GM23338 (cell line): ENCODE results near the gene SEC14L3. TPM values are rescaled to one million over a fixed set of nuclear protein-coding genes. Genes with fewer than 3 reads are reported as not detected.

Experiments
- ATAC-seq: fragments of 200-7000 bp; cut with Tn5 transposase; 3 replicates; pipeline ENCODE4 v1.9.1; 2020
- DNase-seq: peaks from one replicate; pipeline ENCODE4 v3.0.0-alpha.2; 2015; ENCODE audit warnings: low spot score
- H2AFZ ChIP-seq: fragments of 200-600 bp; sonication (generic); 2 replicates; pipeline ENCODE4 v1.8.0; 2016; ENCODE audit warnings: antibody characterized with exemption, mild to moderate bottlenecking, moderate library complexity
- H3F3A ChIP-seq: fragments of 200-600 bp; sonication (generic); replicated peaks from 2 replicates; pipeline ENCODE4 v1.8.0; 2017; ENCODE audit warnings: antibody characterized with exemption, mixed run types, low read depth
- H3K27ac ChIP-seq: fragments of 200-600 bp; sonication (generic); 2 replicates; pipeline ENCODE4 v1.6.1; 2016; ENCODE audit warnings: low read depth
- H3K27me3 ChIP-seq: fragments of 200-600 bp; sonication (generic); 2 replicates; pipeline ENCODE4 v1.8.0; 2016; ENCODE audit warnings: mild to moderate bottlenecking, mixed run types, moderate library complexity; ENCODE audit not compliant: insufficient read depth
- H3K36me3 ChIP-seq: fragments of 200-600 bp; sonication (generic); 2 replicates; pipeline ENCODE4 v1.8.0; 2016; ENCODE audit warnings: mild to moderate bottlenecking; ENCODE audit not compliant: insufficient read depth
- H3K4me1 ChIP-seq: fragments of 200-600 bp; sonication (generic); 2 replicates; pipeline ENCODE4 v1.8.0; 2016; ENCODE audit warnings: mild to moderate bottlenecking, moderate library complexity; ENCODE audit not compliant: insufficient read depth
- H3K4me2 ChIP-seq: fragments of 200-600 bp; sonication (generic); 2 replicates; pipeline ENCODE4 v1.7.1; 2017; ENCODE audit warnings: mixed run types
- H3K4me3 ChIP-seq: fragments of 200-600 bp; sonication (generic); 2 replicates; pipeline ENCODE4 v1.6.1; 2016; ENCODE audit warnings: mixed run types
- H3K79me2 ChIP-seq: fragments of 200-600 bp; sonication (generic); replicated peaks from 2 replicates; pipeline ENCODE4 v1.8.0; 2017; ENCODE audit warnings: mild to moderate bottlenecking; ENCODE audit not compliant: insufficient read depth
- H3K9me2 ChIP-seq: fragments of 200-600 bp; sonication (generic); 2 replicates; pipeline ENCODE4 v1.8.0; 2017; ENCODE audit not compliant: insufficient read depth
- H4K20me1 ChIP-seq: fragments of 200-600 bp; sonication (generic); replicated peaks from 2 replicates; pipeline ENCODE4 v1.8.0; 2017; ENCODE audit warnings: mild to moderate bottlenecking; ENCODE audit not compliant: insufficient read depth
- H3K27ac Mint-ChIP-seq: 2 replicates; pipeline ENCODE4 v1.8.0; 2020; ENCODE audit warnings: inconsistent platforms, mild to moderate bottlenecking, moderate library complexity, mixed read lengths
- H3K27me3 Mint-ChIP-seq: 3 replicates; pipeline ENCODE4 v1.8.0; 2022; ENCODE audit warnings: low read depth, mild to moderate bottlenecking, moderate library complexity, mixed read lengths, inconsistent platforms; ENCODE audit not compliant: insufficient read depth, poor library complexity
- H3K36me3 Mint-ChIP-seq: 3 replicates; pipeline ENCODE4 v1.8.0; 2021; ENCODE audit warnings: low read depth, mild to moderate bottlenecking, inconsistent platforms, moderate library complexity, mixed read lengths
- H3K4me1 Mint-ChIP-seq: 3 replicates; pipeline ENCODE4 v1.8.0; 2020; ENCODE audit warnings: mild to moderate bottlenecking, inconsistent platforms, mixed read lengths
- H3K4me3 Mint-ChIP-seq: 3 replicates; pipeline ENCODE4 v1.8.0; 2021; ENCODE audit warnings: moderate library complexity, mild to moderate bottlenecking, inconsistent platforms, mixed read lengths
- H3K9me3 Mint-ChIP-seq: 3 replicates; pipeline ENCODE4 v1.8.0; 2020; ENCODE audit warnings: moderate library complexity, mild to moderate bottlenecking, inconsistent platforms, mixed read lengths
- CREB1 ChIP-seq: fragments of 250-450 bp; sonication (Bioruptor Pico); IDR thresholded peaks from 2 replicates; pipeline ENCODE4 v1.5.0; 2020; ENCODE audit warnings: low read depth, mild to moderate bottlenecking, moderate library complexity
- CTCF ChIP-seq, 2 experiments: fragments of 200-600 bp in 1 of 2; sonication (generic) in 1 of 2; conservative IDR thresholded peaks; 2 replicates each; pipeline versions ENCODE4 v1.5.1 to v1.6.1; 2016 to 2017; ENCODE audit warnings: antibody characterized with exemption in 2 of 2, low read depth in 2 of 2, mild to moderate bottlenecking in 2 of 2, moderate library complexity in 1 of 2
- ETS1 ChIP-seq: IDR thresholded peaks from 2 replicates; pipeline ENCODE4 v1.6.1; 2016; ENCODE audit warnings: antibody characterized with exemption
- EZH2 ChIP-seq: fragments of 200-600 bp; sonication (generic); IDR thresholded peaks from one replicate; pipeline ENCODE4 v1.8.0; 2017; ENCODE audit warnings: antibody characterized with exemption, mild to moderate bottlenecking, low read depth; ENCODE audit not compliant: unreplicated experiment
- EZH2phosphoT487 ChIP-seq: fragments of 200-600 bp; sonication (generic); IDR thresholded peaks from one replicate; pipeline ENCODE4 v1.8.1; 2018; ENCODE audit warnings: antibody characterized with exemption; ENCODE audit not compliant: unreplicated experiment
- JUNB ChIP-seq: IDR thresholded peaks from one replicate; pipeline ENCODE4 v1.6.1; 2016; ENCODE audit warnings: antibody characterized with exemption; ENCODE audit not compliant: unreplicated experiment
- NANOG ChIP-seq: IDR thresholded peaks from 2 replicates; pipeline ENCODE4 v1.6.1; 2016; ENCODE audit warnings: antibody characterized with exemption, borderline replicate concordance
- POLR2AphosphoS5 ChIP-seq: IDR thresholded peaks from 2 replicates; pipeline ENCODE4 v1.6.1; 2016; ENCODE audit warnings: antibody characterized with exemption, low read depth
- STAT1 ChIP-seq: IDR thresholded peaks from one replicate; pipeline ENCODE4 v1.6.1; 2016; ENCODE audit warnings: antibody characterized with exemption; ENCODE audit not compliant: unreplicated experiment
- ZNF114 ChIP-seq: fragments of 250-450 bp; sonication (Bioruptor Pico); IDR thresholded peaks from 2 replicates; pipeline ENCODE4 v1.5.0; 2020; ENCODE audit warnings: mild to moderate bottlenecking, moderate library complexity
- ZNF331 ChIP-seq: fragments of 250-450 bp; sonication (Bioruptor Pico); IDR thresholded peaks from 2 replicates; pipeline ENCODE4 v1.5.0; 2020; ENCODE audit warnings: low read depth, mild to moderate bottlenecking, moderate library complexity
- polyA plus RNA-seq: library from polyadenylated mRNA; unstranded; fragments of >200 nt; fragmentation: Nextera tagmentation; extraction: Ambion mirVana; gene quantifications from 2 replicates; pipeline ENCODE4 v1.2.1, GENCODE V29; 2016
- total RNA-seq: library from RNA; depleted of rRNA; stranded (reverse); fragments of >200 nt; shearing (Covaris generic); gene quantifications from 2 replicates; pipeline ENCODE4 v1.2.3, GENCODE V29; 2014
- TF ChIP-seq, protein P1 (sequence below): fragments of 250-450 bp; sonication (Bioruptor Pico); IDR thresholded peaks from 2 replicates; pipeline ENCODE4 v1.5.0; 2020; ENCODE audit warnings: mild to moderate bottlenecking, moderate library complexity
- TF ChIP-seq, protein P2 (sequence below): IDR thresholded peaks from one replicate; pipeline ENCODE4 v1.6.1; 2018; ENCODE audit warnings: antibody characterized with exemption; ENCODE audit not compliant: unreplicated experiment

Gene SEC14L3
- total and polyA plus RNA-seq, 2 experiments from 2014 or later, result not detected

DNA sequence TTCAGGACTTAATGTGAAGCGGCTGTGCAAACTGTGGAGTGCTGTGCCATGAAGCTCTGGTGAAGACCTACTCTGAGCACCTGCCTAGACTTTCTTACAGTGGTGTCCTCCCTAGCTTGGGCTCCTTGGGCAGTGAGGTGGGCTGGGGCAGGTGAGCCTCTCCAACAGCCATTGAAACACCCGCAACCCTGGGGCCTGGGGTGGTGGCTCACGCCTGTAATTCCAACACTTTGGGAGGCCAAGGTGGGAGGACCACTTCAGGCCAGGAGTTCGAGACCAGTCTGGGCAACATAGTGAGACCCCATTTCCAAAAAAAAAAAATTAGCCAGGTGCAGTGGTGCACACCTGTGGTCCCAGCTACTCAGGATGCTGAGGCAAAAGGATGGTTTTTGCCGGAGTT, 14.3 kb upstream of the SEC14L3 start:
- Histone ChIP-seq H3K79me2 (no peaks in the 10 kb centered on the region), H2AFZ (no peak overlapping the region), H3K36me3 (no peaks in the 10 kb centered on the region), H3K27ac (no peak overlapping the region), H3K9me2 (no peaks in the 10 kb centered on the region), H3K4me2 (no peak overlapping the region), H4K20me1 (no peaks in the 10 kb centered on the region), H3K4me3 (no peak overlapping the region), H3K27me3 (no peaks in the 10 kb centered on the region), H3F3A (no peaks in the 10 kb centered on the region), H3K4me1 (no peaks in the 10 kb centered on the region)
- DNase-seq (no peak), ATAC-seq (no peak)
- Mint-ChIP-seq H3K4me3 (no peak overlapping the region), H3K27me3 (peaks cover 6% of the 10 kb centered on the region), H3K27ac (no peak overlapping the region), H3K4me1 (peaks cover 3% of the 10 kb centered on the region; the same call in 2 of the 3 replicates), H3K36me3 (no peaks in the 10 kb centered on the region), H3K9me3 (no peaks in the 10 kb centered on the region)
- no peak for TF ChIP-seq EZH2phosphoT487
- TF ChIP-seq POLR2AphosphoS5, result no peak
- no peak for TF ChIP-seq STAT1
- TF ChIP-seq, protein P1, sequence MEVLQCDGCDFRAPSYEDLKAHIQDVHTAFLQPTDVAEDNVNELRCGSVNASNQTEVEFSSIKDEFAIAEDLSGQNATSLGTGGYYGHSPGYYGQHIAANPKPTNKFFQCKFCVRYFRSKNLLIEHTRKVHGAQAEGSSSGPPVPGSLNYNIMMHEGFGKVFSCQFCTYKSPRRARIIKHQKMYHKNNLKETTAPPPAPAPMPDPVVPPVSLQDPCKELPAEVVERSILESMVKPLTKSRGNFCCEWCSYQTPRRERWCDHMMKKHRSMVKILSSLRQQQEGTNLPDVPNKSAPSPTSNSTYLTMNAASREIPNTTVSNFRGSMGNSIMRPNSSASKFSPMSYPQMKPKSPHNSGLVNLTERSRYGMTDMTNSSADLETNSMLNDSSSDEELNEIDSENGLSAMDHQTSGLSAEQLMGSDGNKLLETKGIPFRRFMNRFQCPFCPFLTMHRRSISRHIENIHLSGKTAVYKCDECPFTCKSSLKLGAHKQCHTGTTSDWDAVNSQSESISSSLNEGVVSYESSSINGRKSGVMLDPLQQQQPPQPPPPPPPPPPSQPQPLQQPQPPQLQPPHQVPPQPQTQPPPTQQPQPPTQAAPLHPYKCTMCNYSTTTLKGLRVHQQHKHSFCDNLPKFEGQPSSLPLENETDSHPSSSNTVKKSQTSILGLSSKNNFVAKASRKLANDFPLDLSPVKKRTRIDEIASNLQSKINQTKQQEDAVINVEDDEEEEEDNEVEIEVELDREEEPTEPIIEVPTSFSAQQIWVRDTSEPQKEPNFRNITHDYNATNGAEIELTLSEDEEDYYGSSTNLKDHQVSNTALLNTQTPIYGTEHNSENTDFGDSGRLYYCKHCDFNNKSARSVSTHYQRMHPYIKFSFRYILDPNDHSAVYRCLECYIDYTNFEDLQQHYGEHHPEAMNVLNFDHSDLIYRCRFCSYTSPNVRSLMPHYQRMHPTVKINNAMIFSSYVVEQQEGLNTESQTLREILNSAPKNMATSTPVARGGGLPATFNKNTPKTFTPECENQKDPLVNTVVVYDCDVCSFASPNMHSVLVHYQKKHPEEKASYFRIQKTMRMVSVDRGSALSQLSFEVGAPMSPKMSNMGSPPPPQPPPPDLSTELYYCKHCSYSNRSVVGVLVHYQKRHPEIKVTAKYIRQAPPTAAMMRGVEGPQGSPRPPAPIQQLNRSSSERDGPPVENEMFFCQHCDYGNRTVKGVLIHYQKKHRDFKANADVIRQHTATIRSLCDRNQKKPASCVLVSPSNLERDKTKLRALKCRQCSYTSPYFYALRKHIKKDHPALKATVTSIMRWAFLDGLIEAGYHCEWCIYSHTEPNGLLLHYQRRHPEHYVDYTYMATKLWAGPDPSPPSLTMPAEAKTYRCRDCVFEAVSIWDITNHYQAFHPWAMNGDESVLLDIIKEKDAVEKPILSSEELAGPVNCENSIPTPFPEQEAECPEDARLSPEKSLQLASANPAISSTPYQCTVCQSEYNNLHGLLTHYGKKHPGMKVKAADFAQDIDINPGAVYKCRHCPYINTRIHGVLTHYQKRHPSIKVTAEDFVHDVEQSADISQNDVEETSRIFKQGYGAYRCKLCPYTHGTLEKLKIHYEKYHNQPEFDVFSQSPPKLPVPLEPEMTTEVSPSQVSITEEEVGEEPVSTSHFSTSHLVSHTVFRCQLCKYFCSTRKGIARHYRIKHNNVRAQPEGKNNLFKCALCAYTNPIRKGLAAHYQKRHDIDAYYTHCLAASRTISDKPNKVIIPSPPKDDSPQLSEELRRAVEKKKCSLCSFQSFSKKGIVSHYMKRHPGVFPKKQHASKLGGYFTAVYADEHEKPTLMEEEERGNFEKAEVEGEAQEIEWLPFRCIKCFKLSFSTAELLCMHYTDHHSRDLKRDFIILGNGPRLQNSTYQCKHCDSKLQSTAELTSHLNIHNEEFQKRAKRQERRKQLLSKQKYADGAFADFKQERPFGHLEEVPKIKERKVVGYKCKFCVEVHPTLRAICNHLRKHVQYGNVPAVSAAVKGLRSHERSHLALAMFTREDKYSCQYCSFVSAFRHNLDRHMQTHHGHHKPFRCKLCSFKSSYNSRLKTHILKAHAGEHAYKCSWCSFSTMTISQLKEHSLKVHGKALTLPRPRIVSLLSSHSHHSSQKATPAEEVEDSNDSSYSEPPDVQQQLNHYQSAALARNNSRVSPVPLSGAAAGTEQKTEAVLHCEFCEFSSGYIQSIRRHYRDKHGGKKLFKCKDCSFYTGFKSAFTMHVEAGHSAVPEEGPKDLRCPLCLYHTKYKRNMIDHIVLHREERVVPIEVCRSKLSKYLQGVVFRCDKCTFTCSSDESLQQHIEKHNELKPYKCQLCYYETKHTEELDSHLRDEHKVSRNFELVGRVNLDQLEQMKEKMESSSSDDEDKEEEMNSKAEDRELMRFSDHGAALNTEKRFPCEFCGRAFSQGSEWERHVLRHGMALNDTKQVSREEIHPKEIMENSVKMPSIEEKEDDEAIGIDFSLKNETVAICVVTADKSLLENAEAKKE (CRISPR knock-in tag), result no peak
- TF ChIP-seq CREB1 (CRISPR knock-in tag), result no peak
- no peak for TF ChIP-seq ETS1
- TF ChIP-seq, protein P2, sequence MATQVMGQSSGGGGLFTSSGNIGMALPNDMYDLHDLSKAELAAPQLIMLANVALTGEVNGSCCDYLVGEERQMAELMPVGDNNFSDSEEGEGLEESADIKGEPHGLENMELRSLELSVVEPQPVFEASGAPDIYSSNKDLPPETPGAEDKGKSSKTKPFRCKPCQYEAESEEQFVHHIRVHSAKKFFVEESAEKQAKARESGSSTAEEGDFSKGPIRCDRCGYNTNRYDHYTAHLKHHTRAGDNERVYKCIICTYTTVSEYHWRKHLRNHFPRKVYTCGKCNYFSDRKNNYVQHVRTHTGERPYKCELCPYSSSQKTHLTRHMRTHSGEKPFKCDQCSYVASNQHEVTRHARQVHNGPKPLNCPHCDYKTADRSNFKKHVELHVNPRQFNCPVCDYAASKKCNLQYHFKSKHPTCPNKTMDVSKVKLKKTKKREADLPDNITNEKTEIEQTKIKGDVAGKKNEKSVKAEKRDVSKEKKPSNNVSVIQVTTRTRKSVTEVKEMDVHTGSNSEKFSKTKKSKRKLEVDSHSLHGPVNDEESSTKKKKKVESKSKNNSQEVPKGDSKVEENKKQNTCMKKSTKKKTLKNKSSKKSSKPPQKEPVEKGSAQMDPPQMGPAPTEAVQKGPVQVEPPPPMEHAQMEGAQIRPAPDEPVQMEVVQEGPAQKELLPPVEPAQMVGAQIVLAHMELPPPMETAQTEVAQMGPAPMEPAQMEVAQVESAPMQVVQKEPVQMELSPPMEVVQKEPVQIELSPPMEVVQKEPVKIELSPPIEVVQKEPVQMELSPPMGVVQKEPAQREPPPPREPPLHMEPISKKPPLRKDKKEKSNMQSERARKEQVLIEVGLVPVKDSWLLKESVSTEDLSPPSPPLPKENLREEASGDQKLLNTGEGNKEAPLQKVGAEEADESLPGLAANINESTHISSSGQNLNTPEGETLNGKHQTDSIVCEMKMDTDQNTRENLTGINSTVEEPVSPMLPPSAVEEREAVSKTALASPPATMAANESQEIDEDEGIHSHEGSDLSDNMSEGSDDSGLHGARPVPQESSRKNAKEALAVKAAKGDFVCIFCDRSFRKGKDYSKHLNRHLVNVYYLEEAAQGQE, result no peak
- TF ChIP-seq CTCF (conservative IDR thresholded peaks at IDR 0.05; ENCODE audit: low read depth in 2 of 2), result no peak
- no peak for TF ChIP-seq ZNF114 (CRISPR knock-in tag)
- no peak for TF ChIP-seq EZH2
- no peak for TF ChIP-seq ZNF331
- no peak for TF ChIP-seq JUNB
- no peak for TF ChIP-seq NANOG
